Activated CD8-positive, alpha-beta T cell treated with anti-CD3 and anti-CD28 coated beads for 36 hours (primary cell): ENCODE data around the gene AK6. TPM values are rescaled to one million over a fixed set of nuclear protein-coding genes. Genes with fewer than 3 reads are reported as not detected.

Source experiments
- ATAC-seq: fragments of 200-7000 bp; cut with Tn5 transposase; one replicate; pipeline ENCODE4 v1.10.0; 2021; ENCODE audit warnings: mild to moderate bottlenecking, moderate library complexity
- CTCF ChIA-PET: fragments of 350-600 bp; sonication (Branson Sonifier 250); formaldehyde crosslinking; loops from one replicate; lab custom pipeline; 2021; ENCODE audit warnings: antibody characterized with exemption; lab: Charles Lee
- POLR2A ChIA-PET: fragments of 350-600 bp; sonication (Branson Sonifier 250); formaldehyde crosslinking; loops from one replicate; lab custom pipeline; 2021; ENCODE audit warnings: antibody characterized with exemption; lab: Charles Lee
- DNase-seq: peaks from one replicate; pipeline ENCODE4 v3.0.0-alpha.2; 2020
- H3K27ac Mint-ChIP-seq: one replicate; pipeline ENCODE4 v1.8.0; 2021; ENCODE audit warnings: mild to moderate bottlenecking, mixed read lengths
- H3K27me3 Mint-ChIP-seq: one replicate; pipeline ENCODE4 v1.8.0; 2021; ENCODE audit warnings: mixed read lengths
- H3K36me3 Mint-ChIP-seq: one replicate; pipeline ENCODE4 v1.8.0; 2021; ENCODE audit warnings: low read depth, mixed read lengths
- H3K4me1 Mint-ChIP-seq: one replicate; pipeline ENCODE4 v1.8.0; 2021; ENCODE audit warnings: low read depth, mixed read lengths
- H3K4me3 Mint-ChIP-seq: one replicate; pipeline ENCODE4 v1.8.0; 2021; ENCODE audit warnings: mild to moderate bottlenecking, moderate library complexity, mixed read lengths
- H3K9me3 Mint-ChIP-seq: one replicate; pipeline ENCODE4 v1.8.0; 2021; ENCODE audit warnings: mixed read lengths
- CTCF ChIP-seq: fragments of 200-600 bp; IDR thresholded peaks from one replicate; pipeline ENCODE4 v1.8.0; 2022; ENCODE audit warnings: antibody characterized with exemption, mild to moderate bottlenecking
- intact Hi-C: fragments of 100-400 bp; cut with micrococcal nuclease; formaldehyde crosslinking; loops from one replicate; pipeline ENCODE4 v1.10.0; 2022
- total RNA-seq, 2 experiments: library from RNA; stranded (reverse); gene quantifications; one replicate each; pipeline ENCODE4 v1.2.3, GENCODE V29; 2021

Gene AK6
- total RNA-seq, 2 experiments from 2014 or later = 95.7 to 107 TPM

DNA sequence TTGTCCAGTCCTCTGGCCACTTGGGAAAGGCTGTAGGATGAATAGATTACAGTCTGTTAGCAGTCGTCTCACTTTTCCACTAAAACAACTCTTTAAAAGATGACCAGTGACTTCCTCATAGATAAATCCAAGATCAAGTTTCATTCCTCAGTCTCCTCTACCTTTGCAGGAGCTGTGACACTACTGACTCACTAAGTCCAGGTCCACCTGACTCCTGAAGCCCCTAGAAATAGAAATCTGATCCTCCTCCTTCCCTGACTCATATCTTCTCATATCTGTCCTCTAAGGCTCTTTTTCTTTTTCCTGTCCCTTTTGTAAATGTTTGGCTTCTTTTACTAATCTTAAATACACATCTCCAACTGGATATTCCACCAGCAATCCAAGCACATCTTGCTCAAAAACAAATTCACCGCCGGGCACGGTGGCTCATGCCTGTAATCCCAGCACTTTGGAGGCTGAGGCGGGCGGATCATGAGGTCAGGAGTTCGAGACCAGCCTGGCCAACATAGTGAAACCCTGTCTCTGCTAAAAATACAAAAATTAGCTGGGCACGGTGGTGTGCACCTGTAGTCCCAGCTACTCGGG, 39.3 kb downstream of the AK6 start:
- Mint-ChIP-seq H3K4me3 (no peak overlapping the region), H3K9me3 (no peaks in the 10 kb centered on the region), H3K27me3 (no peaks in the 10 kb centered on the region), H3K36me3 (peaks cover 4% of the 10 kb centered on the region), H3K4me1 (peaks cover 12% of the 10 kb centered on the region), H3K27ac (no peak overlapping the region)
- POLR2A ChIA-PET = no interaction called here
- no peak for ATAC-seq
- DNase-seq = no peak
- CTCF ChIA-PET = no interaction called here
- intact Hi-C loops = loop anchor here (5.0 to 10.0 kb wide), 2 partner anchors 235 to 288 kb away; partner anchors contain the start of gene SLC30A5
- no peak for TF ChIP-seq CTCF

GRCh38 chr5:69326365-69326764, 43.0 kb downstream of the AK6 start:
- no peaks in the 10 kb centered on the region for H3K4me1 Mint-ChIP-seq
- DNase-seq (no peak), ATAC-seq (no peak)
- intact Hi-C loops = no loop called here
- H3K27me3 Mint-ChIP-seq = no peaks in the 10 kb centered on the region
- no peak overlapping the region for H3K4me3 Mint-ChIP-seq
- no peaks in the 10 kb centered on the region for H3K36me3 Mint-ChIP-seq
- H3K9me3 Mint-ChIP-seq = no peaks in the 10 kb centered on the region
- ChIA-PET POLR2A (no interaction called here), CTCF (interaction anchor here (1.1 to 1.9 kb wide), 2 partner anchors 8 to 16 kb away, joined by 3 to 4 read pairs; no protein-coding TSS in a partner anchor)
- no peak for TF ChIP-seq CTCF
- H3K27ac Mint-ChIP-seq = no peak overlapping the region

GRCh38 chr5:69317391-69317790, 51.9 kb downstream of the AK6 start:
- ATAC-seq = no peak
- ChIA-PET CTCF (no interaction called here), POLR2A (no interaction called here)
- no peak overlapping the region for H3K27ac Mint-ChIP-seq
- intact Hi-C loops = no loop called here
- DNase-seq = no peak
- no peaks in the 10 kb centered on the region for H3K4me1 Mint-ChIP-seq
- TF ChIP-seq CTCF = no peak
- peaks cover 21% of the 10 kb centered on the region for H3K36me3 Mint-ChIP-seq
- no peaks in the 10 kb centered on the region for H3K9me3 Mint-ChIP-seq
- no peak overlapping the region for H3K4me3 Mint-ChIP-seq
- H3K27me3 Mint-ChIP-seq = no peaks in the 10 kb centered on the region

DNA sequence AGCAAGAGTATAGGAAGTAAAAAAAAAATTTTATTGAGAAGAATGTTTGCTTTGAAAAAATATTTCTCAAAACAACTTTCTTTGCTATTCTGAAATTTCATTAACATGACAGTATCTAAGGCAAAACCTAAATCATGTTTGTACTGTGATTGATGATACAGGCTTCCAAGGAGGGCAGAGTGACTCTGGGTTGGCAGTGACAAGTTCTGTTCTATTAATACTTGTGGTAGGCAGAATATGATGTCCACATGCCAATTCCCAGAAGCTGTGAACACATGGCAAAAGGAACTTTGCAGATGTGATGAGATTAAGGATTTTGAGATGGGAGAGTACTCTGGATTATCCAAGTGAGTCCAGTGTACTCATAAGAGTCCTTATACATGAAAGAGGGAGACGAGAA, 53.3 kb downstream of the AK6 start:
- intact Hi-C loops = no loop called here
- ChIA-PET CTCF (no interaction called here), POLR2A (no interaction called here)
- Mint-ChIP-seq H3K27ac (no peak overlapping the region), H3K9me3 (no peaks in the 10 kb centered on the region), H3K27me3 (no peaks in the 10 kb centered on the region), H3K36me3 (peaks cover 25% of the 10 kb centered on the region), H3K4me3 (no peak overlapping the region), H3K4me1 (no peaks in the 10 kb centered on the region)
- ATAC-seq (no peak), DNase-seq (no peak)
- TF ChIP-seq CTCF = no peak

- H3K27ac Mint-ChIP-seq = no peak overlapping the region
- ATAC-seq = no peak
- CTCF ChIA-PET = no interaction called here
- intact Hi-C loops = no loop called here
- no peak overlapping the region for H3K4me3 Mint-ChIP-seq
- peaks cover 1% of the 10 kb centered on the region for H3K4me1 Mint-ChIP-seq
- H3K36me3 Mint-ChIP-seq = peaks cover 40% of the 10 kb centered on the region
- peaks cover 2% of the 10 kb centered on the region for H3K9me3 Mint-ChIP-seq
- POLR2A ChIA-PET = no interaction called here
- no peak for TF ChIP-seq CTCF
- no peaks in the 10 kb centered on the region for H3K27me3 Mint-ChIP-seq
- DNase-seq = no peak
These were observed 55.9 kb downstream of the AK6 start for GRCh38 chr5:69313428-69313827.
